Tibial nerve (tissue), 4 donors: ENCODE results near the gene ST3GAL3. TPM values are rescaled to one million over a fixed set of nuclear protein-coding genes. Genes with fewer than 3 reads are reported as not detected.

Source experiments
- DNase-seq, 2 donors: peaks; one replicate each; pipeline ENCODE4 v3.0.0-alpha.2; 2019; ENCODE audit warnings: low spot score in 2 of 2
- H3K27ac ChIP-seq, 4 donors: fragments of 200-600 bp; sonication (generic) in 3 of 4; one replicate each; pipeline ENCODE4 v1.5.1; 2017 to 2019; ENCODE audit warnings: mild to moderate bottlenecking in 1 of 4
- H3K27me3 ChIP-seq, 2 donors: fragments of 200-600 bp; sonication (generic) in 1 of 2; one replicate each; pipeline versions ENCODE4 v1.5.1 to v1.6.0; 2017 to 2019
- H3K36me3 ChIP-seq, 3 donors: fragments of 200-600 bp; sonication (generic); one replicate each; pipeline ENCODE4 v1.5.1; 2018 to 2019
- H3K4me1 ChIP-seq, 4 donors: fragments of 200-600 bp; sonication (generic) in 3 of 4; one replicate each; pipeline ENCODE4 v1.5.1; 2017 to 2019
- H3K4me3 ChIP-seq, 4 donors: fragments of 200-600 bp; sonication (generic) in 3 of 4; one replicate each; pipeline ENCODE4 v1.5.1; 2017 to 2019; ENCODE audit warnings: mild to moderate bottlenecking in 1 of 4, moderate library complexity in 1 of 4
- H3K9me3 ChIP-seq, 4 donors: fragments of 200-600 bp; sonication (generic) in 3 of 4; one replicate each; pipeline ENCODE4 v1.5.1; 2017 to 2019
- CTCF ChIP-seq, 5 experiments: fragments of 200-600 bp in 3 of 5; fragments of 450-650 bp in 2 of 5; sonication (generic) in 3 of 5; IDR thresholded peaks; one replicate each; pipeline ENCODE4 v1.5.1; 2016 to 2019; ENCODE audit warnings: antibody characterized with exemption in 5 of 5, mild to moderate bottlenecking in 3 of 5, moderate library complexity in 2 of 5
- EP300 ChIP-seq, 2 donors: sonication (generic); formaldehyde crosslinking; IDR thresholded peaks; one replicate each; pipeline ENCODE4 v1.6.1; 2017; ENCODE audit warnings: antibody characterized with exemption in 2 of 2, mild to moderate bottlenecking in 1 of 2
- POLR2A ChIP-seq, 2 donors: fragments of 450-650 bp; IDR thresholded peaks; one replicate each; pipeline ENCODE4 v1.6.1; 2017; ENCODE audit warnings: antibody characterized with exemption in 2 of 2, mild to moderate bottlenecking in 2 of 2, moderate library complexity in 2 of 2
- WGBS, 2 donors: methylation state at CpG; one replicate each; pipeline ENCODE4 v1.1.5; 2018; 5-methylcytosine and 5-hydroxymethylcytosine counted together
- total RNA-seq, 4 donors: library from RNA; depleted of rRNA; stranded (reverse); fragments of >200 nt; gene quantifications; one replicate each; pipeline ENCODE4 v1.1.0, GENCODE V29; 2016

Gene ST3GAL3
- total RNA-seq, 4 donors from 2014 or later: 20.7 to 27.0 (median 24.1) TPM

GRCh38 chr1:43818691-43819090 is 111.4 kb downstream of the ST3GAL3 start:
- Histone ChIP-seq H3K4me3 (no peak overlapping the region), H3K9me3 (peaks cover 0 to 21% (median 2%) of the 10 kb centered on the region in 4 donors), H3K27me3 (no peaks in the 10 kb centered on the region), H3K27ac (no peak overlapping the region), H3K4me1 (peaks cover 0 to 9% (median 0%) of the 10 kb centered on the region in 4 donors), H3K36me3 (peaks cover 0 to 56% (median 0%) of the 10 kb centered on the region in 3 donors)
- DNase-seq: no peak
- no peak for TF ChIP-seq CTCF (IDR thresholded peaks at IDR 0.05)
- WGBS, 2 donors: 94 to 96% methylated on average over 1 of the region's 1 CpG

- DNase-seq: no peak
- Histone ChIP-seq H3K27ac (no peak overlapping the region), H3K9me3 (peaks cover 0 to 21% (median 2%) of the 10 kb centered on the region in 4 donors), H3K4me3 (no peak overlapping the region), H3K36me3 (peaks cover 0 to 55% (median 0%) of the 10 kb centered on the region in 3 donors), H3K4me1 (peaks cover 0 to 9% (median 0%) of the 10 kb centered on the region in 4 donors), H3K27me3 (no peaks in the 10 kb centered on the region)
- TF ChIP-seq POLR2A (IDR thresholded peaks at IDR 0.05) (no peak), EP300 (IDR thresholded peaks at IDR 0.05) (no peak), CTCF (IDR thresholded peaks at IDR 0.05) (no peak)
- WGBS, 2 donors: 97 to 99% methylated on average over 4 of the region's 4 CpGs
These were observed 112.0 kb downstream of the ST3GAL3 start for GRCh38 chr1:43819357-43819756.

GRCh38 chr1:43821471-43821870 is 114.1 kb downstream of the ST3GAL3 start:
- Histone ChIP-seq H3K4me1 (peaks cover 0 to 9% (median 0%) of the 10 kb centered on the region in 4 donors), H3K27me3 (no peaks in the 10 kb centered on the region), H3K9me3 (peaks cover 0 to 21% (median 2%) of the 10 kb centered on the region in 4 donors), H3K36me3 (peaks cover 0 to 39% (median 0%) of the 10 kb centered on the region in 3 donors), H3K27ac (no peak overlapping the region), H3K4me3 (no peak overlapping the region)
- 82 to 93% methylated on average over 5 of the region's 5 CpGs for WGBS, 2 donors
- DNase-seq: no peak
- TF ChIP-seq POLR2A (IDR thresholded peaks at IDR 0.05): no peak
- TF ChIP-seq CTCF (IDR thresholded peaks at IDR 0.05): no peak
- no peak for TF ChIP-seq EP300 (IDR thresholded peaks at IDR 0.05)

- 31 to 51% methylated on average over 3 of the region's 3 CpGs for WGBS, 2 donors
- TF ChIP-seq EP300 (IDR thresholded peaks at IDR 0.05) (peak in 1 of 2 donors; percentile 29), CTCF (IDR thresholded peaks at IDR 0.05) (no peak)
- no peak overlapping the region for H3K4me3 ChIP-seq
These were observed 114.8 kb downstream of the ST3GAL3 start for GRCh38 chr1:43822040-43822690.

GRCh38 chr1:43824795-43825194 is 117.5 kb downstream of the ST3GAL3 start:
- Histone ChIP-seq H3K4me1 (peaks cover 0 to 9% (median 0%) of the 10 kb centered on the region in 4 donors), H3K27ac (no peak overlapping the region), H3K27me3 (no peaks in the 10 kb centered on the region), H3K4me3 (no peak overlapping the region), H3K36me3 (peaks cover 0 to 7% (median 0%) of the 10 kb centered on the region in 3 donors), H3K9me3 (no peaks in the 10 kb centered on the region)
- no peak for DNase-seq
- WGBS, 2 donors: 95 to 100% methylated on average over 1 of the region's 1 CpG
- TF ChIP-seq EP300 (IDR thresholded peaks at IDR 0.05) (no peak), POLR2A (IDR thresholded peaks at IDR 0.05) (no peak), CTCF (IDR thresholded peaks at IDR 0.05) (no peak)

More at GRCh38 chr1:43822040-43822690, 114.8 kb downstream of the ST3GAL3 start:
- Histone ChIP-seq H3K9me3 (peaks cover 0 to 21% (median 2%) of the 10 kb centered on the region in 4 donors), H3K4me1 (peaks cover 0 to 9% (median 0%) of the 10 kb centered on the region in 4 donors), H3K27ac (no peak overlapping the region), H3K27me3 (no peaks in the 10 kb centered on the region), H3K36me3 (peaks cover 0 to 32% (median 0%) of the 10 kb centered on the region in 3 donors)
- peak in 1 of 2 donors; percentile 42 for DNase-seq
